NCI-H2196 (cell line): Measurements from ENCODE around the gene POTEI.
"Not testable (repeated sequence)": the region's sequence is repeated elsewhere in the genome, so short reads cannot be mapped to it uniquely, and the experiment has no call there.

Experiments
- DNase-seq: peaks from one replicate; lab custom pipeline; 2025; ENCODE audit not compliant: unreplicated experiment; lab: John Stamatoyannopoulos, UW

POTEI gene

GRCh38 chr2:130509228-130509627, at the start of gene POTEI:
POTEI (minus strand) TSS chr2:130509328; CDS start chr2:130509235, 93 bp downstream.
- DNase-seq = not testable (repeated sequence)

- not testable (repeated sequence) for DNase-seq
Observed at GRCh38 chr2:130556441-130556840, 47.3 kb upstream of the POTEI start.

GRCh38 chr2:130554178-130554577, 45.0 kb upstream of the POTEI start:
- not testable (repeated sequence) for DNase-seq

GRCh38 chr2:130549475-130549874, 40.3 kb upstream of the POTEI start:
- DNase-seq = not testable (repeated sequence)

- not testable (repeated sequence) for DNase-seq
Observed at GRCh38 chr2:130548418-130548817, 39.3 kb upstream of the POTEI start.

- DNase-seq = not testable (repeated sequence)
Observed at GRCh38 chr2:130544978-130545377, 35.9 kb upstream of the POTEI start.

GRCh38 chr2:130543785-130544528, 34.8 kb upstream of the POTEI start:
- DNase-seq = not testable (repeated sequence)

- DNase-seq = not testable (repeated sequence)
Observed at GRCh38 chr2:130542789-130543188, 33.7 kb upstream of the POTEI start.

- not testable (repeated sequence) for DNase-seq
Observed at GRCh38 chr2:130538271-130538670, 29.1 kb upstream of the POTEI start.

GRCh38 chr2:130536654-130537053, 27.5 kb upstream of the POTEI start:
- DNase-seq = not testable (repeated sequence)

- DNase-seq = not testable (repeated sequence)
Observed at GRCh38 chr2:130531672-130532071, 22.5 kb upstream of the POTEI start.

- DNase-seq = not testable (repeated sequence)
Observed at GRCh38 chr2:130531225-130531624, 22.1 kb upstream of the POTEI start.

GRCh38 chr2:130530212-130530611, 21.1 kb upstream of the POTEI start:
- DNase-seq = not testable (repeated sequence)

- DNase-seq = not testable (repeated sequence)
Observed at GRCh38 chr2:130529545-130529944, 20.4 kb upstream of the POTEI start.

- not testable (repeated sequence) for DNase-seq
Observed at GRCh38 chr2:130527365-130527967, 18.3 kb upstream of the POTEI start.

- DNase-seq = not testable (repeated sequence)
Observed at GRCh38 chr2:130522390-130522789, 13.3 kb upstream of the POTEI start.

- not testable (repeated sequence) for DNase-seq
Observed at GRCh38 chr2:130520992-130521391, 11.9 kb upstream of the POTEI start, which contains the start of gene CFC1B. CFC1B (plus strand) TSS chr2:130521222; CDS start chr2:130521485, 263 bp downstream.

GRCh38 chr2:130518516-130519106, 9.5 kb upstream of the POTEI start:
- not testable (repeated sequence) for DNase-seq

GRCh38 chr2:130511747-130512451, 2.8 kb upstream of the POTEI start:
- not testable (repeated sequence) for DNase-seq

GRCh38 chr2:130510807-130511746, 1.9 kb upstream of the POTEI start:
- DNase-seq = not testable (repeated sequence)
